Measurements from ENCODE around the gene CDRT4. TPM values are rescaled to one million over a fixed set of nuclear protein-coding genes. Genes with fewer than 3 reads are reported as not detected.

Gene CDRT4
- total RNA-seq, 1 donor from 2014 or later, result 3.4 TPM

GRCh38 chr17:15397620-15398019, 69.8 kb downstream of the CDRT4 start:
- DNase-seq (ENCODE audit: low read depth), result no peak

- no peak for DNase-seq (ENCODE audit: low read depth)
Observed at GRCh38 chr17:15395091-15395490, 72.3 kb downstream of the CDRT4 start.

DNA sequence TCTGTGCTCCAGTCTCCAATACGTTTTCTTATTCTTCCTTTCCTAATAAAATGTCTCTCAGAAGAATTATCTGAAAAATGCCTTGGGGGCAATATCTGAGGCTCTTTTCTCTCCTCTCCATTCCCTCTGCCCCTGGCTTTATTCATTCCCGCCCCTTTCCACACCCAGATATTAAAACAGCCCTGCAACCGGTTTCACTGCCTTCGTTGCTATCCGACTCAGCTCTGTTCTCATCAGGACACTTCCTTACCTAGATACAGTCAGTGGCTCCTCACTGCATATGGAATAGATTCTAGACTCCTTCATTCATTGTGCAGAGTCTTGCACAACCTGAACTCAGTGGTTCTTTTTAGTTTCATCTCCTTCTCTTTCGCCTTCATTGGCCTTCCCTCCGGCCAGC, 74.0 kb downstream of the CDRT4 start:
- no peak for DNase-seq (ENCODE audit: low read depth)

DNA sequence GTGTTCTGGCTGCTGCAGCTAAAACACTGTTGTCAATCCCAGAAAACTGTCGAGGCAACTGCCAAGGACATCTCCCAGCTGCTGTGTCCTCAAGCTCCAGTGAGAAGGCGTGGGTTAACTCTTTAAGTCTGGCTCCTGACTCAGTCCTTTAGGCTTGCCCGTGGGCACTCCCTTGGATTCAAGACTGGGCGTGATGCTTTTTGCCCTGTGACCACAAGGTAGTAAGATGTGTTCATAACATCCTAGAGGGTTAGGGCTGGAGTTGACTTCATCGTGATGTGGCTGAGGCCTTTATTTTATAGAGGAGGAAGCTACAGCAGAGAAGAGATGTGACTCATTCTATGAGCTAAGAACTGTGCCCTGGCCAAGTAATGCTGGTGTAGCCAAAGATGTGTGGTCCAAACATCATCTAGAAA, 75.1 kb downstream of the CDRT4 start:
- peak; percentile 76 for DNase-seq (ENCODE audit: low read depth)

GRCh38 chr17:15388356-15389041, 78.9 kb downstream of the CDRT4 start:
- no peak for DNase-seq (ENCODE audit: low read depth)

DNA sequence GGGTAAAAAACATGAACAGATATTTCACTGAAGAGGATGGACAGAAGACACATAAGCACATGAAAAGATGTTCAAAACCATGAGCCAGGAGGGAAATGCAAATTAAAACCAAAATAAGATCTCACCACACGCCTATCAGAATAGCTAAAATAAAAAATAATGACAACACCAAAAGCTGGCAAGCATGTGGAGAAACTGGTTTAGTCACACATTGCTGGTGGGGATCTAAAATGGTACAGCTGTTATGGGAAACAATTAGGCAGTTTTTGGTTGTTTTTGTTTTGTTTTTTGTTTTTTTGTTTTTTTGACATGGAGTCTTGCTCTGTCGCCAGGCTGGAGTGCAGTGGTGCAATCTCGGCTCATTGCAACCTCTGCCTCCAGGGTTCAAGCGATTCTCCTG, 81.3 kb downstream of the CDRT4 start:
- no peak for DNase-seq (ENCODE audit: low read depth)

Other genes with a start within 250 kb of the CDRT4 start
- gene PMP22, start 202.3 kb downstream of the CDRT4 start, total RNA-seq, result 31.3 and 32.8 TPM in 2 replicates
- not detected in 2 replicates for gene TEKT3, start 126.0 kb downstream of the CDRT4 start, total RNA-seq
- 6.7 and 8.4 TPM in 2 replicates for gene TVP23C, start 95.9 kb upstream of the CDRT4 start, total RNA-seq
- gene FBXW10B, start 152.1 kb upstream of the CDRT4 start, total RNA-seq, result 0.31 and 1.3 TPM in 2 replicates
- 62.9 and 77.9 TPM in 2 replicates for gene TRIM16, start 216.7 kb upstream of the CDRT4 start, total RNA-seq
- gene ZNF286A, start 232.1 kb upstream of the CDRT4 start, total RNA-seq, result 36.0 and 55.3 TPM in 2 replicates